CD4-positive, alpha-beta T cell treated with Interleukin-6 for 4 hours (primary cell): Measurements from ENCODE around the gene TUBA1A.
"Not testable (repeated sequence)": the region's sequence is repeated elsewhere in the genome, so short reads cannot be mapped to it uniquely, and the experiment has no call there.

Source experiments
- DNase-seq: peaks from one replicate; pipeline ENCODE4 v3.0.0-alpha.2; 2020; ENCODE audit warnings: mixed read lengths

The TUBA1A gene

GRCh38 chr12:49200919-49201594 is 12.2 kb upstream of the TUBA1A start:
- DNase-seq = no peak

GRCh38 chr12:49198431-49199155 is 9.7 kb upstream of the TUBA1A start:
- no peak for DNase-seq

- DNase-seq = no peak
Observed at GRCh38 chr12:49197256-49197655, 8.4 kb upstream of the TUBA1A start.

GRCh38 chr12:49195736-49196135 is 6.9 kb upstream of the TUBA1A start:
- DNase-seq = no peak

- DNase-seq = not testable (repeated sequence)
Observed at GRCh38 chr12:49193746-49194145, 4.9 kb upstream of the TUBA1A start.

GRCh38 chr12:49191498-49191897 is 2.6 kb upstream of the TUBA1A start:
- DNase-seq = not testable (repeated sequence)

- DNase-seq = no peak
Observed at GRCh38 chr12:49190974-49191373, 2.1 kb upstream of the TUBA1A start.

GRCh38 chr12:49189731-49190716 is 1.1 kb upstream of the TUBA1A start:
- no peak for DNase-seq

- DNase-seq = peak; percentile 85
Observed at GRCh38 chr12:49188201-49188915, 522 bp downstream of the TUBA1A start.

GRCh38 chr12:49187184-49187583 is 1.7 kb downstream of the TUBA1A start:
- no peak for DNase-seq

- DNase-seq = not testable (repeated sequence)
Observed at GRCh38 chr12:49186307-49186706, 2.6 kb downstream of the TUBA1A start.

- not testable (repeated sequence) for DNase-seq
Observed at GRCh38 chr12:49184697-49185096, 4.2 kb downstream of the TUBA1A start.

- not testable (repeated sequence) for DNase-seq
Observed at GRCh38 chr12:49183214-49183950, 5.5 kb downstream of the TUBA1A start.

GRCh38 chr12:49174218-49174617 is 14.7 kb downstream of the TUBA1A start:
- no peak for DNase-seq

- DNase-seq = no peak
Observed at GRCh38 chr12:49170924-49171323, 18.0 kb downstream of the TUBA1A start.

GRCh38 chr12:49165114-49165513 is 23.8 kb downstream of the TUBA1A start:
- DNase-seq = no peak

- not testable (repeated sequence) for DNase-seq
Observed at GRCh38 chr12:49161901-49162300, 27.0 kb downstream of the TUBA1A start.

- no peak for DNase-seq
Observed at GRCh38 chr12:49161092-49161795, 27.6 kb downstream of the TUBA1A start.

GRCh38 chr12:49160399-49160798 is 28.5 kb downstream of the TUBA1A start:
- no peak for DNase-seq

GRCh38 chr12:49154221-49154620 is 34.7 kb downstream of the TUBA1A start:
- DNase-seq = no peak

- no peak for DNase-seq
Observed at GRCh38 chr12:49147384-49147783, 41.5 kb downstream of the TUBA1A start.
